Stimulated activated naive CD4-positive, alpha-beta T cell treated with Interleukin-2 at 50 U/mL for 16 hours (primary cell): ENCODE results near the gene RPS6KA2.

ENCODE experiments used
- DNase-seq: peaks from one replicate; lab custom pipeline; 2025; lab: John Stamatoyannopoulos, UW

Gene RPS6KA2

DNA sequence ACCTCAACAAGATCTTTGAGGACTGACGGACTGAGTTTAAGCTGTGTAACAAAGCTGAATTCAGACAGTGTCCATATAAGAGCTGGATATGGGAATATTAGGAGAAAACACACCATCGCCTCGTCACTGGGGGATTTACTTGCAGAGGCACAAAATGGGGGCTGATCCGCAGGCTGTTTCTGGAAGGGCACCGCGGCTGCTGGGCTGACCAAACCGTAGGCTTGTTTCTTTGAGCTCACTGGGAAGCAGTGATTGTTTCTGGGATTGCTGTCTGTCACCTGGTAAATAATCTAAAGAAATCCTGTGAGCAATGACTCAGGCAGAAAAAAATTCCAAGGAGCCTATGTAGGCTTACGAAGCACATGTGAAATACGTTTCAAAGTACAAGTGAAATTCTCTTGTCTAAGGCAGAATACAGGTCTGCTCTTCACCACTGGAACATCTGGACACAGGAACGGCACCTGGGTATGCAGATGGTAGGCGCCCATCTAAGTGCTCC is 180.4 kb downstream of the RPS6KA2 start:
- DNase-seq = no peak

DNA sequence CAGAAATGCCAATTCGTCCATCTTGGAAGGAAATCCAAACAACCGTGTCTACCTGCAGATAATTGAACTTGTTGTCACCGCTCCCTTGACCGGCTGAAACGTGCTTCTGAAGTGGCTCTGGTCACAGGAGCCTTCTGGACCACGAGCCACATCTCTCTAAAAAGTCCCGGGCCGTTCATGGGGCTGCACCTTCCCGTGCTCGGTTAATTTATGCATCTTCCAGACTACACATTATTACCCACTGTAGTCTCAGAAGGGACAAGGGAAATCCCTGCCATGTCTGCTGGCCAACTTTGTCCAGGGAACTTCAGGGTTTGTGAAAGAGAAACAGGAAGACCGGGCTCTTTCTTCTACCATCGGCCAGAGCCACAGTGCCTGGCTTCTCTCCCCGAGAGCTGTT is 180.9 kb downstream of the RPS6KA2 start:
- no peak for DNase-seq

DNA sequence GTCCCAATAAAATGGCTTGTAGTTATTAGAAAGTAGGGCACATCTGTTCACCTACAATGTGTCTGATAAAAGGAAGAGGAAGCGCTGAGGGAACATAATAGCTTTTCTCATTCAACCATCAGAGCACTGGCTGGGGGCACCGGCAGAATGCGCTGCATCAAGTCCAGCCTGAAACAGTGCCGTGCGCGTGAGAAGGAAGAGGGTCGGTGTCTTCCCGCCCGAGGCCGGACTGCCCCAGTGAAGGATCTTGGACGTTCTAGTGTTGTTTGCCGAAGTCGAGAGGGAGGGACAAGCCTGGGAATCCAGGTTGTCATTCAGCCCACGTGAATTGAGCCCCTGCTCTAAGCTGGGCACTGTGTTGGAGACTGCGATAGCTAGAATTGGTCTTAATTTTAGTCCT is 182.6 kb downstream of the RPS6KA2 start:
- no peak for DNase-seq

DNA sequence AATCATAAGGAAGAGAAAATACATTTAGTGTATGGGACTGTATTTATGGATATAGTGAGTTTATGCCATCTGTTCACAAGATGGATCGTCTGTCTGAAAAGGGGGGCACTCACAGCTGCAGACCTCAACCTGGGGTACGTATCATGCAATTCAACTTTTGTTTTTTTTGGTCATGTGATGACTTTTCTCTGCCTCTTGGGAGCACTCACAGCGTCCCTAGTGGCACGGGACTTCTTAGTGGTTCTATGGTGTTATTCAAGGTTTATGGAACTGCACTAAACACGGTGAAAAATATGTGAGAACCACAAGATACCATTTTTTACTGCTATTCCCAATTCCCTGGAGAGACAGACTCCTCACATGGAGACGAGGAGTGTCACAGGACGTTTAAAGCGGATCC is 183.9 kb downstream of the RPS6KA2 start:
- no peak for DNase-seq

DNA sequence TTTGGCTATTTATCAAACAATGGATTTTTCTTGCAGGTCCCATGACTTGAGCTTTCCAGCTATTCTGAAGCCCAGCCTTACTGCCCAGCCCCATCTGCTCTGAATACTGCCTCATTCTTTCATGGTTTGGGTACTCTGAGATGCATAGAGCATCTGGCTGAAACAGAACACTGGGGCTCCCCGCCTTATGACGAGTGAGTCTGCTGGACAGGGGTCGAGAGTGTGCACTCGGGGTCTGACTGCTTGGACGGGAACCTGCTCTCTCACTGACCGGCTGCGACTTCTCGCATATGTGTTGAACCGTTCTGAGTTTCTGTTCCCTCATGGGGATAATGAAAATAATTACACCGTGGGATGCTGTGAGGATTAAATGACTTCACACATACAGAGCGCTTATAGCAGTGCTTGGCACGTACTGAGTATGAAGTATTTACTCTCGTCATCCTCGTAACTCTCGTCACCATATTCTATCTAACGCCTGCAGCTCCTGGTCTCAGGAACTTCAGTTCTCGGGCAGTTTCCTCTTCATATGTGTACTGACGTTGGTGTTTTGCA is 184.8 kb downstream of the RPS6KA2 start:
- DNase-seq = no peak

DNA sequence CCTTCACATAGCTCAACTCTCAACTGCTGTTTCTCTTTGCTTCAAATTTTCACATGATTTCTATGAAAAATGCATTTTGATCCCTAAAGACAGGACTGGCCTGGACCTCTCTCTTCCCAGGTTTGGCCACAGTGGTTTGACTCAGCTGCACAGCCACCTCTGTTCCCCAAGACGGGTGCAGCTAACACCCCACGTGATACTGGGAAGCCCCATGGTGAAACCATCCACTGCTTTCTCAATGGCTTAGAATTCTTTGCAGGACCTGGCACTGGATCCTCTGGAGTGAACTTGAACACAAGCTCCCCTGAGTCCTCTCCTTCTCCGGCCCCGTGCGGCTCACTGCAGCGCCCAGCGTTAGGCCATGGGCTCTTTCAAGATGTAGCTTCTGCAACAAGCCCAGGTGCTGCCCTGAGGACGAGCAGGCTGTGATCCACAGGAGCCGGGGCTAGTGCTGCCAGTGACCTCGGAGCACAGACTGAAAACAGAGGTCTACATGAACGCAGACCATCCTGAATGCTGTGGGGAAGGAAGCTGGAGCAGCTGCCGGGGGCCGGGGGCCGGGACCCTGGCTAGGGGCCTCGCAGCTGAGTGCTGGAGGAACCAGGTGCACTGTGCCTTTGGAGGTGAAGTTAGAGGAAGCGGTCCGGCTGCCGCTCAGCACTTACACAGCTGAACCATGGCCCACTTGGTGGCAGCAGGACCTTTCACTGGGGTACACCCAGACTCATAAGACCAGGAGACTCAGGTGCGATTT is 185.5 kb downstream of the RPS6KA2 start:
- no peak for DNase-seq

DNA sequence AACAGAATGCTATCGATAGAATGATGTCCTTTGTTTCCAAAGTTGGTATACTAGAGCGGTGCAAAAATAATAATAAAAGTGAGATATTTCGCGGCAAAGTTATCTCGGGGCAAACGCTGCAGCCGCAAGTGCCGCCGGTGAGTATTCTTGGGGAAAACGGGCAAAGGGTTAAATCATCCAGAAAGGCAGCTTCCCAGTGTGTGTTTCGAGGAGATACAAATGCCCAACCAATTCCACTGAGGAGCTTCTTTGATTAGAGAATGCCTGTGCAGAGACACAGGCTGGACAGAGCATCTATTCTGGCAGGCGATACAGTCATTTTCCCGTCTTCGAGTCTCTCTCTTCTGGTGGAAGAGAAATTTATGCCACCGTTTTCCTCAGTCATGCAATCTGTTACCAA is 186.3 kb downstream of the RPS6KA2 start:
- no peak for DNase-seq

DNA sequence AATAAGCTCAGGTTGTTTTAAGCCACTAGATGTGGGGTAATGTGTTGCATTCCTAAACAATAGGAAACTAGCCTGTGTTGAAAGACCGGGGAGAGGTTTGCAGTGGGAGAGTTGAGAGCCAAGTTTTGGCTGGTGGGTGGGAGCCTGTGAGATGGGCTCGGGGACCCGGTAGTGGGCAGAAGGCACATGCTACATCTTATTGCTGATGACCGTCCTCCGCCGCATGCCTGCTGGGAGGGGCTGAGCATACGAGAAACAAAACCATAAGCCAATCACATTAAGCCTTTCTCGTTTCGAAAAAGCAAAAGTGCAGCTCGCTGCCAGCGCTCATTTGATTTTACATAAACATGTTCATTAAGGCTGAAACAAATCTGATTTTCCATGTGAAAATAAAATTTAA is 186.9 kb downstream of the RPS6KA2 start:
- no peak for DNase-seq

DNA sequence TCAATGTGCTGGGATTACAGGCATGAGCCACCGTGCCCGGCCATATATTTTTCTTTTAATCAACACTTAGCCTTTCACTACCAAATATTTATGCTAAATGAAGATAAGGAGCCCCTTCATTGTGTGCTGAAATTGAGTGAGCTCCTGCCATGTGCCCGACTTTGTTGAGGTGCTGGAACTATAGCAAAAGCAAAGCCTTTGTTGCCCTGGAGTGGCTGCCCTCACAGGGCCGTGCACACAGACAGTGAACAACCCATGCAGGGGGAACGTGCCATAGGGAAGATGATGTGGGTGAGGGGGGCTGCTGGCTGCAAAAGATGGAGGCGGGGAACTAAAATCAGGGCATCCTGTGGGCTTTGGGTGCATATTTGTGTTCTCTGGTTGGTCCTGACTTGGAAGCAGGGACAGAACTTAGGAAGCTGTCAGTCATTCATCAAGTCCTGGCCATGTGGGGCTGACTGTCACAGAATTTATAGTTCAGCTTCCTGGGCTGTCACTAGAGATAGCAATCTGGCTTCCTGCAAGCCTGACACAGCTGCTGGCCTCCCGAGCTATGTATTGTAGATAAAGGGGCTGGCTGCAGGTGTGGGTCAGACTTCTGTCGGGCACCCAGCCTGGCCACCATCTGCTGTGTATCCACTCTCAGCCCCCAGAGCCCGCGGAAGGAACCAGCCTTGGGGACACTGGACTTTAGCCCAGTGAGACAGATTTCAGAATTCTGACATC is 187.5 kb downstream of the RPS6KA2 start:
- no peak for DNase-seq

DNA sequence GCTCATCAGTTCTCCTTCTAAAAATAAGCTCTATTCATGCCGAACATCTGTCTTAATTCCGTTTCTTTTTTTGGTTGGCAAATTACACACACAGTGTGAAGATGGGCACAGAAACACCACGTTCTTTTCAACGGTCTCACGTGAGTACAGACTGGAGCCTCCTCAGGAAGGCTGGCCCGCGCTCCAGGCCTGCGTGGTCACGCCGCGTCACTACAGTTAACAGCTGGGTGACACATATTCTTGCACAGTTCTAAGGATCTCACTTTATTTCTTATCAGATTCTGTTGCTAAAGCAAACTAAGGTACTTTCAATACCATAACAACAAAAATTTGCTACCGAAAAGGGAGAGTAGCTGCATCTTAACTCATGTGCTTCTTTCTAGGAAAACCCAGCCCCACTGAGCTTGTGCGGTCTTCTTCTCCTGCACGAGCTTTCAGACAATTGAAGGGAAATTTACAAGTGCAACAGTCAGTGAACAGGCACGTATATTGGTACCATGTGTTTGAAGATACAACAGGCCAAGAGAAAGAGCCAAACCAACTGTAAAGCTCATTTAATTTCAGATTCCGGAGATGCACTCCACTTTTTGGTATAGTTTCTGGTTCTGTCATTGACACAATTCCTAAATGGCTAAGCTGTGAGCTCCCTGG is 188.7 kb downstream of the RPS6KA2 start:
- DNase-seq = no peak

DNA sequence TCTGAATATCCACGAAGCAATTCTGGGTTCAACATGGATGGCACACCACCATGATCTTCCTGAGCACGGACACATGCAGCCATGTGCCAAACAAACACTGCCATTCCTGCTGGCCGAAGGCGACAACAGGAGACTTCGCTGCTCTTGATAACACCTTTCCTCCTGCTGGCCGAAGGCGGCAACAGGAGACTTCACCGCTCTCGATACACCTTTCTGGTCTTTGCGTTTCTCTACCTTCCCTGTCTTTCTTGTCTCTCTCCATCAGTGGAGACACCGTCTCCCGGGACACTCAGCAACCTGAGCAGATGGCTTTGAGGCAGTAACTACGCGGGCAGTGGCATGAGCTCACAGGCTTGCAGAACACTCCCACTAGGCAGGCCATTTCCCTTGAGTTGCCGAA is 189.4 kb downstream of the RPS6KA2 start:
- no peak for DNase-seq

DNA sequence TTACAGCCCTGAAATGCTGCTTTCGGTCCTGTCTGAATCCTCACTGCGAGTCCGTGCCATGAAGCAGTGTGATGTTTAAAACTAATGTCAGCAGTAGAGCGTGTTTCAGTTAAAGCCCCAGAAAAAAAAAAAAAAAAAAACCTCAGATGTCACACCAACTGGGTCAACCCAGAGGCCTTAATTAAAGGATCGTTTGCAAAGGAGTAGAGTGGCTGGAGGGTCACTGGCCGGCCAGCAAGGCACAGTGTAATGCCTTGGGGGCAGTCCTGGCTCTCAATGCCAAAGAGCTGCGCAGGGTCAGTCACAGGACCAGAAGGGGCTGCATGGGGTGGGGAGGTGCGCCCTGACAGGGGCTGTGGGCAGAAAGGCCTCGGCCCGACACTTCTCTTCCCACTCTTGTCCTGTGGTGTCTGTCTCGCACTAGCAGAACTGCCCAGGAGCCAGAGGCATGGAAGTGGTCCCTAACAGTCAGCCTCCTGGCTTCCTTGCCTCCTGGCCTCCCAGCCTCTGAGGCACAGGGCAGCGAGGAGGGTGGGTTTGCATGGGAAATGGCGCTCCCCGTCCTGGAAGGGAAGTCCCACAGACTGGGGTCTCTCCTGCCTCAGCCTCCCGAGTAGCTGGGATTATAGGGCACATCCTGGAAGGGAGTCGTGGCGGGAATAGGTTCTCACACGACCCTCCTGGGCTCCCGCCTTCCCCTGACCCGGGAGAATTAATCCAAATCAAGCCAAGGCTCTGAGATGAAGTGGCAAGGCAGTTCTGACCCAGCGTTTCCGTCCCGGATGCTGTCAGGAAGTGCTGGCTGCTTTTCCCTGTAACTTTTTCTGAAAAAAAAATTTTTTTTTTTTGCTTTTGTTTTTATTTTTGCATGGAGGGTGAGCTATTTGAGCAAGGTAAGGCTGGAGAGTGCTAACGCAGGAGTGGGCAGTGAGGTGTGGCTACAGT is 190.6 kb downstream of the RPS6KA2 start:
- no peak for DNase-seq

DNA sequence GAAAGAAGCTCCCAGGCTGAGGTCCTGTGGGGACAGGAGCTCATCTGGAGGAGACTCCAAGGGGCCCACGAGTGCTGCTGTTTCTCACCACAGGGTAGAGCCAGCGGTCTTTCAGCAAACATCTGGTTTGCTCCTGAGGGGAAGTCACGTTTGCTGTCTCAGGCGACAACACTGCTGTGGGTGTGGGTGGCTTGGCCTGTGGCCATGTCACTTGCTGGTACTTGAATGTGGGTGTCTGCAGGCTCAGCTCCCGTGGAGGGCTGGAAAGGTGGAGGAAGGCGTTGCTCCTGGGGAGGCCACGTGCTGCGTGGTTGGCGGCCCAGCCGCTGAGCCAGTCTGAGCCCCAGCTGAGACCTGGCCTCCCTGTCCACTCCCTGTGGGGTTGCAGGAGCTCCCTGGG is 191.5 kb downstream of the RPS6KA2 start:
- DNase-seq = peak; percentile 8

DNA sequence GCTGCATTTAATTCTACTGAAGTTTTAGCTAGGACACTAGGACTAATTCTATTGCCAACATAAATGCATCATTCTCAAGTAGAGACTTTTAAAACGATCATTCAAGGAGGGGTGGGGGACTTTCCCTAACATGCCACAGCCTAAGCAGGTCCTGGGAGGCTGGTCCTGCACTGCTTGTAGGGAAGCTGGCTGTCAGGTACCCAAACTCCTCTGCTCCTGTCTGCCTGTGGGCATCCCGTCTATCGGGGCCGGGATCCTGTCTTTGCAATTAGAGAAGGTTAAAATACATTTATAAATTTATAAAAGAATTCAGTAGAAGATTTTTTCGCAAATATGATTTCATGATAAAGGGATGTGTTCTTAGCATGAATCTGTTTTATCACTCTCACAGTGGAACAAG is 192.7 kb downstream of the RPS6KA2 start:
- DNase-seq = no peak

DNA sequence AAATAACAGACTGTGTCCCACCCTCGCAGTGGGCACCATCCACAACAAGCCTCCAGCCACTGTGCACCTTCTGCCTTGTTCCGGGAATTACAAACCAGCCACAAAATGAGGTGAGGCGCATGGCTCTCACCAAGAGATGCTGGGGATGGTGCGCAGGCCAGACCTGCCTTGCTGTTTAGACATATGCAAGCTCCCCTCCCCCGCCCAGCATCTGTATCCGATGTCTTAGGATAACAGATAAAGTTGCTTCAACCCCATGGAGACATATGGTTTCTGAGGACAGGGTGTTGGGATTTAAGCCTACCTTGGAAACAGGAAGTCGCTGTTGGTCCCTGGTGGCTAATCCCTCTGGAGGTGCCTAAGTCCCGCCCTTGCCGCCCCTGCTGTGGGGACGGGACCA is 194.0 kb downstream of the RPS6KA2 start:
- no peak for DNase-seq

DNA sequence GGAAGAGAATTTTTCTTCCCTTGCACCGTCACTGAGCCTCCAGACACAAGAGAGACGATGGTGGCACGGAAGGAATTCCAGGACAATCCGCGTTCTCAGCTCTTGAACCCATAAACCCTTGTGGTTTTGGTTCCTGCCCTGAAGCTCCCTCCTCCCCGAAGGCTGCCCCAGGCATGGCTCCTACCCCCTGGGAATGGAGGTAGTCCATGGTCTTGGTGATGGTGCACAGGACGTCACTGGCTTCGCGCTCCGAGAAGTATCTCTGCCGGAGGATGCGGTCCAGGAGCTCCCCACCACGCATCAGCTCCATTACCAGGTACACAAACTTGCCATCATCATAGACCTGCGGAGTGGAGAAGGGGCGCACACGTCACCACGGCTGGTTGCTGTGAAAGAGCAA is 196.8 kb downstream of the RPS6KA2 start:
- no peak for DNase-seq

DNA sequence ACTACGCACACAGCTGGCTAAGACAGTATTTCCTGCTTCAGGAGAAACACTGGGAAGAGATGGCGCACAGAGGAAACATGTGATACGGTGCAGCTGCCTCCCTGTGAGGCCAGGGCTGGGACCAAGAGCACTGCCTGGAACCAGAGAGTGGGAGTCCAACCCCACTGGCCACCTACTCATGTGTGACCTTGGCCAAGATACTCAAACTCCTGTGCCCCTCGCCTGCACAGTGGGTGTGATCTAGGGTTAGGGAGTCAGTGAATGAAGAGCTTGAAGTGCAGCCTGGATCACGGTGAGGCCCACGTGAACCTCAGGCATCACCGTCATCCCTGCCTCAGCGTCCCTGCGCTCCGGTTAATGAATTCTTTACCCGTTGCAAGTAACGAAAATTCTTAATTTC is 202.6 kb downstream of the RPS6KA2 start:
- DNase-seq = no peak

DNA sequence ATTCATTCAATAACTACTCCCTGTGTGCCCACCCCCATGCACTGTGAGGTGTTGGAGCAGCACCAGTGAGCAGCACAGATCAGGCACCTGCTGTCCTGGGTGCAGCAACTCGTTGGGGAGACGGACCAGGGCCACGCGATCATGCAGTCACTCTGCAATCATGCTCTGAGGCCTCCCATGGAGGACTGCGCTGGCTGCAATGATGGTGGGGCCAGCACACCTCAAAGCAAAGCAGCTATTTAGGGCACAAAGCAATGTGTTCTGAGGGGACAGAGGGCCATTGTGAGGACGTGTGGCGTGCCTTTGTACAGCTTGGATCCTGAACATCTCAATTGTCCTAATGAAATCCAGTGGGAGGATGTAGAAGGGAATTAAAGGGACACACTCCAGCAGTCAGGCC is 203.3 kb downstream of the RPS6KA2 start:
- no peak for DNase-seq

DNA sequence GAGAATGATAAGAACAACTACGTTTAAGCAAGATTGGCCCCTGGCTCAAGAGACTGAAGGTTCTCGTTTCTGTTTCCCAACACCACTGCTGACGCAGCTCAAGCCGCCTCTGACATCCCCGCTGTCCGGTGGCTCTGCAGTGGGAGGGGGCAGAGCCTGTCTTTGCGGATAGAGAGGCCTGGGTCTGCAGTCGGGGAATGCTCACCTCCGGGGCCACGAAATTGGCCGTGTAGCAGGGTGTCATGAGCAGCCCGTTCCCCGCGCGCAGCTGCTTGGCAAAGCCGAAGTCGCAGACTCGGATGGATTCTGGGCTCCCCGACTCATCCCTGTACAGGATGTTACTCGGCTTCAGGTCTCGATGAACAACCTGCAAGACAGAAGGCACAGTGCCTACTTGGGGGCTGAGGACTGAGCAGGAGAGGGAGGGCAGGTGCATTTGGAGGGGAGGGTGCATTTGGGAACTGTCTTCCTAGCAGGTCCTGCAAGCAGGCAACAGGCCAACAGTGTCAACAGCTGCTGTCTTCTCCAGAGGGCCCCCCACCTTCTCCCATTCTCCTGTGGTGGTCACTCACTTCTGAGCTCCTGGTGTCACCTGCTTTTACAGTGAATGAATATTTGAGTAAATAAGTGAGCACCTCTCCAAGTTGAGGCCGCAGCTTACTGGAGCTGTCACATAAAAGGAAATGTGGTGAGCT is 203.9 kb downstream of the RPS6KA2 start:
- no peak for DNase-seq

DNA sequence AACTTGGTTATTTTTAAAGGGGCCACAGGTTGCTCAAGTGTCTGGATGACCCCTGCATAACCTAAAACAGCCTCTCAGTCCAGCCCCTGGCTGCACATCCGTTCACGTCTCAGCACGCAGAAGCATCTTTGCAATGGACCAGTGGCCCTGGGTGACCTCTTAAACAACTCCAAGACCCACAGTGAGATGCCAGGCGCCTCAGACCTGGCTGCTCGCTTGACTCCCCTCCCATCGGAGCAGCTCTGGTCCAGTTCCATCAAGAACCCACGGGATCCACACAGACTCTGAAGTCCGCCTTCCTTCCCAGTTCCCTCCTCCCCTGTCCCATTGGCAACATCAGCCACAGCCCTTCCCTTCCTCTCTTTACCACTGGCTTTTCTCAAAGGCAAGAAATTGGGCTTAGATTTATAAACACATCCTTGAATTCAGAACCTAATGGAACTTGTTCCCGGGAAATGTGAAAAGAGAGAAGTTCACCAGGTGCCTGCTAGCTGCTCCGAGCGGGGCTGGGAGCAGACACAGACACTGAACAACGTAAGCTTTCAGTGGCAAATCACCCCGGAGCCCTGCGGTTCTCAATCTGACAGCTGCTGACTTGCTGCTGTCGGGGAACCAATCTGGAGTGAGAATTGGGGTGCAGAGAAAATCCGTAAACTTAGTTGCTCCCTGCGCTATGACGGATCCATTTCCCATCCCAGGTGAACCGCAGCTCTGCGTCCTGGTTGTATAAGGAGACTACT is 204.7 kb downstream of the RPS6KA2 start:
- no peak for DNase-seq
